VCaP (cell line): ENCODE data around the gene LPP.

Experiments
- H3K27ac ChIP-seq: fragments of 450-650 bp; 2 replicates; pipeline ENCODE4 v1.5.1; 2017
- TF ChIP-seq, protein P1 (sequence below): fragments of 450-650 bp; conservative IDR thresholded peaks from 2 replicates; pipeline ENCODE4 v1.5.1; 2017; ENCODE audit warnings: mild to moderate bottlenecking, moderate library complexity

The LPP gene

GRCh38 chr3:188480011-188480410 is 326.1 kb downstream of the LPP start:
- TF ChIP-seq, protein P1, sequence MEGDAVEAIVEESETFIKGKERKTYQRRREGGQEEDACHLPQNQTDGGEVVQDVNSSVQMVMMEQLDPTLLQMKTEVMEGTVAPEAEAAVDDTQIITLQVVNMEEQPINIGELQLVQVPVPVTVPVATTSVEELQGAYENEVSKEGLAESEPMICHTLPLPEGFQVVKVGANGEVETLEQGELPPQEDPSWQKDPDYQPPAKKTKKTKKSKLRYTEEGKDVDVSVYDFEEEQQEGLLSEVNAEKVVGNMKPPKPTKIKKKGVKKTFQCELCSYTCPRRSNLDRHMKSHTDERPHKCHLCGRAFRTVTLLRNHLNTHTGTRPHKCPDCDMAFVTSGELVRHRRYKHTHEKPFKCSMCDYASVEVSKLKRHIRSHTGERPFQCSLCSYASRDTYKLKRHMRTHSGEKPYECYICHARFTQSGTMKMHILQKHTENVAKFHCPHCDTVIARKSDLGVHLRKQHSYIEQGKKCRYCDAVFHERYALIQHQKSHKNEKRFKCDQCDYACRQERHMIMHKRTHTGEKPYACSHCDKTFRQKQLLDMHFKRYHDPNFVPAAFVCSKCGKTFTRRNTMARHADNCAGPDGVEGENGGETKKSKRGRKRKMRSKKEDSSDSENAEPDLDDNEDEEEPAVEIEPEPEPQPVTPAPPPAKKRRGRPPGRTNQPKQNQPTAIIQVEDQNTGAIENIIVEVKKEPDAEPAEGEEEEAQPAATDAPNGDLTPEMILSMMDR: no peak
- H3K27ac ChIP-seq: no peak overlapping the region

DNA sequence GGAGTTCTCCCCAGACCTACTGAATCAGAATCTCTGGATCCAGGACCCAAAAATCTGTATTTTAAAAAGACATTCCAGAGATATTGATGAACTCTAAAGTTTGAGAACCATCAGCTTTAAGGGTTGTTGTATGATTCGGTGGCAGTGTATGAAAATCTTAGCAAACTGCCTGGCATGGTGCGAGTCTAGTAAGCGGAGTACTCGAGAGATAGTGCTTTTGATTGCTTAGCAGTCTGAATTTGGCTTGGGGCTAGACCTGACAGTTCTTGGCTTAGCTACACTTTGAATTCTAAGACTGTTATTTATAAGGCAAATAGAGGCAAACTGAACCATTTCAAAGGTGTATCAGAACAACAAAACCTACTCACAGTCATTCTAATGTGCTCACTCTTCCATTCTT is 329.0 kb downstream of the LPP start:
- H3K27ac ChIP-seq: no peak overlapping the region
- TF ChIP-seq, protein P1: no peak

GRCh38 chr3:188486126-188486525 is 332.2 kb downstream of the LPP start:
- TF ChIP-seq, protein P1: no peak

GRCh38 chr3:188486952-188487351 is 333.0 kb downstream of the LPP start:
- no peak overlapping the region for H3K27ac ChIP-seq
- TF ChIP-seq, protein P1: no peak

More at GRCh38 chr3:188486126-188486525, 332.2 kb downstream of the LPP start:
- no peak overlapping the region for H3K27ac ChIP-seq

DNA sequence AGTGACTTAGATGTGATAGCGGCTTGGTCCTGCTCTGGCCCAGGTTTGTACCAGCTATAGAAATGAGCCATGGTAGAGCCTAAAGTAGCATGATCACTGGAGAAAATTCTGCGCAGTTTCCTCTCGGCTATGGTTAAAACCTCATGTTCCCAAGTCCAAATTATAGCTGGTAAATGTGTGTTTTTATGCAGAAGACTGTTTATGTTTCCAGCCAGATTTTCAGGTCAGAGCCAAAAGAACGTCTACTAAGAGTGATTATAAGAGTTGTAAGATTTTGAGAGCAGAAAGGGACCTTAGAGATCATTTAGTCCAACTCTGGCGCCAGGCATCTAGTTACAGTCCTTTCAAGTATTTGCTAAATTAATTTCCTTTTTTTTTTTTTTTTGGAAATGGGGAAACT is 333.7 kb downstream of the LPP start:
- H3K27ac ChIP-seq: no peak overlapping the region
- TF ChIP-seq, protein P1: no peak

DNA sequence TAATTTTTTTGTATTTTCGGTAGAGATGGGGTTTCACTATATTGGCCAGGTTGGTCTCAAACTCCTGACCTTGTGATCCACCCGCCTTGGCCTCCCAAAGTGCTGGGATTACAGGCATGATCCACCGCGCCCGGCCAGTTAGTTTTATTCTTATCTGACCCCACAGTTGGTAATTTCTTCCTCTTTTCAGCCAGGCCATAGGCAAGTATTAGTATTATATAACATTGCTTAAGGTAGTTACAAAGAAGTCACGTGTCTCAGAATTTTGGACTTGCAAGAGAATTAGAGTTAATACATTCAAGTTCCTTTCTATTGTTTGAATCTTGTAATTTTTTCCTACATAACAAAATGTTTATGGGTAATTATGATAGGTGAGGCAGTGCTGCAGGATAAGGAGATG is 334.8 kb downstream of the LPP start:
- no peak overlapping the region for H3K27ac ChIP-seq
- TF ChIP-seq, protein P1: no peak

- TF ChIP-seq, protein P1: no peak
- no peak overlapping the region for H3K27ac ChIP-seq
Observed at GRCh38 chr3:188489639-188490405, 335.9 kb downstream of the LPP start.
